K562 (cell line): ENCODE data around the gene GIMAP8. TPM values are rescaled to one million over a fixed set of nuclear protein-coding genes. Genes with fewer than 3 reads are reported as not detected.

Experiments used
- ATAC-seq: fragments of 200-7000 bp; cut with Tn5 transposase; 3 replicates; pipeline ENCODE4 v1.9.1; 2020; ENCODE audit warnings: moderate library complexity
- BruUV-seq: library from RNA; stranded (reverse); fragments of 400-500 nt; replicated peaks from 2 replicates; lab custom pipeline; 2021; lab: Mats Ljungman, UMichigan
- CTCF ChIA-PET: fragments of 300-600 bp; formaldehyde crosslinking; extraction: SDS; loops from one replicate; lab custom pipeline; 2021; ENCODE audit warnings: low intra/inter-chr PET ratio; lab: Yijun Ruan, JAX
- POLR2A ChIA-PET: fragments of 300-600, 350-650 bp; sonication (Branson Sonifier 250); formaldehyde crosslinking; extraction: SDS; loops from one replicate; lab custom pipeline; 2021; ENCODE audit warnings: antibody characterized with exemption, inconsistent platforms; lab: Yijun Ruan, JAX
- DNase-seq, 4 experiments: peaks; one replicate each; pipeline versions ENCODE4 v3.0.0 to v3.0.0-alpha.2; 2011 to 2018; ENCODE audit warnings: low spot score in 3 of 4, mixed read lengths in 3 of 4; ENCODE audit errors: extremely low read depth in 1 of 4
- FAIRE-seq: peaks from 2 replicates; lab custom pipeline; 2011; peaks lifted over from hg19 to GRCh38; lab: Jason Lieb, UNC
- H2AFZ ChIP-seq: 2 replicates; pipeline ENCODE4 v1.6.0; 2011; ENCODE audit warnings: low read depth, low read length, control low read depth, inconsistent platforms
- H3K27ac ChIP-seq: fragments of 200-600 bp; 3 replicates; pipeline ENCODE4 v1.8.0; 2011; ENCODE audit warnings: low read depth, mild to moderate bottlenecking, control low read depth, inconsistent platforms, low read length, moderate library complexity, mixed read lengths; ENCODE audit errors: extremely low read depth
- H3K27me3 ChIP-seq, 2 experiments: fragments of 300-600 bp in 1 of 2; 2 replicates in 1 of 2; 3 replicates in 1 of 2; pipeline versions ENCODE4 v1.6.0 to v1.8.0; 2011; ENCODE audit warnings: inconsistent platforms in 2 of 2, low read length in 2 of 2, mild to moderate bottlenecking in 1 of 2, mixed read lengths in 1 of 2, moderate library complexity in 1 of 2; ENCODE audit not compliant: control insufficient read depth in 2 of 2, insufficient read depth in 2 of 2
- H3K36me3 ChIP-seq: fragments of 300-600 bp; 3 replicates; pipeline ENCODE4 v1.8.0; 2011; ENCODE audit warnings: mild to moderate bottlenecking, low read length, inconsistent platforms; ENCODE audit not compliant: control insufficient read depth, insufficient read depth
- H3K4me1 ChIP-seq, 2 experiments: fragments of 200-600 bp in 1 of 2; replicated peaks in 1 of 2; 2 replicates in 1 of 2; 3 replicates in 1 of 2; pipeline versions ENCODE4 v1.5.1 to v1.8.0; 2011; ENCODE audit warnings: inconsistent platforms in 2 of 2, low read length in 2 of 2, mild to moderate bottlenecking in 1 of 2, mixed read lengths in 1 of 2, moderate library complexity in 1 of 2; ENCODE audit not compliant: control insufficient read depth in 2 of 2, insufficient read depth in 2 of 2
- H3K4me2 ChIP-seq: 2 replicates; pipeline ENCODE4 v1.6.1; 2011; ENCODE audit warnings: low read length, control low read depth, inconsistent platforms, mixed read lengths; ENCODE audit not compliant: insufficient read depth
- H3K4me3 ChIP-seq: fragments of 200-600 bp; sonication (generic), shearing (Covaris generic); 2 replicates; pipeline ENCODE4 v1.5.1; 2016; ENCODE audit warnings: control low read depth, inconsistent platforms
- H3K79me2 ChIP-seq: fragments of 200-600 bp; 3 replicates; pipeline ENCODE4 v1.8.0; 2011; ENCODE audit warnings: low read length, inconsistent platforms; ENCODE audit not compliant: control insufficient read depth, insufficient read depth
- H3K9ac ChIP-seq, 2 experiments: 2 replicates each; pipeline versions ENCODE4 v1.6.0 to v1.6.1; 2011; ENCODE audit warnings: low read depth in 2 of 2, low read length in 2 of 2, control low read depth in 1 of 2, inconsistent platforms in 1 of 2, mild to moderate bottlenecking in 1 of 2, mixed read lengths in 1 of 2; ENCODE audit not compliant: insufficient read depth in 1 of 2
- H3K9me1 ChIP-seq: one replicate; pipeline ENCODE4 v1.6.0; 2011; ENCODE audit warnings: inconsistent platforms, mild to moderate bottlenecking, low read length, moderate library complexity; ENCODE audit not compliant: control insufficient read depth, insufficient read depth
- H3K9me3 ChIP-seq: replicated peaks from 2 replicates; pipeline ENCODE4 v1.5.1; 2011; ENCODE audit warnings: low read depth, low read length, inconsistent platforms; ENCODE audit not compliant: control insufficient read depth, insufficient read depth
- H4K20me1 ChIP-seq: replicated peaks from 2 replicates; pipeline ENCODE4 v1.6.1; 2011; ENCODE audit warnings: low read length, inconsistent platforms, mixed read lengths; ENCODE audit not compliant: control insufficient read depth, insufficient read depth
- ZNF561 ChIP-seq: fragments of 450-650 bp; formaldehyde crosslinking; conservative IDR thresholded peaks from 2 replicates; pipeline ENCODE4 v1.4.0; 2020; ENCODE audit warnings: mild to moderate bottlenecking, moderate library complexity
- WGBS: fragments of 100-300 bp; shearing (Covaris generic); methylation state at CpG from one replicate; pipeline ENCODE4 v1.1.6; 2016; ENCODE audit warnings: low coverage, mixed read lengths; ENCODE audit not compliant: insufficient coverage; ENCODE audit errors: missing lambda C conversion rate; 5-methylcytosine and 5-hydroxymethylcytosine counted together
- in situ Hi-C: fragments of 300-500 bp; cut with MboI; formaldehyde crosslinking; loops from 4 replicates; pipeline ENCODE4 v1.15.0; 2018; ENCODE audit warnings: inconsistent platforms, mixed read lengths
- intact Hi-C: fragments of 100-400 bp; cut with micrococcal nuclease; formaldehyde crosslinking; loops from 2 replicates; pipeline ENCODE4 v1.14.2; 2022
- polyA plus RNA-seq, 8 experiments: library from polyadenylated mRNA; depleted of rRNA in 4 of 8; stranded (reverse) in 5 of 8; unstranded in 3 of 8; fragments of >200 nt; fragmentation: Nextera tagmentation in 2 of 8; fragmentation: Illumina TruSeq in 1 of 8; extraction: Ambion mirVana in 2 of 8; extraction: Trizol in 1 of 8; gene quantifications; 2 replicates each; pipeline versions ENCODE4 v1.2.1 to v1.2.3, GENCODE V29; 2011 to 2014; ENCODE audit warnings: inconsistent platforms in 1 of 8, missing spikeins in 1 of 8
- total RNA-seq, 7 experiments: library from RNA; depleted of rRNA in 6 of 7; stranded (reverse); fragments of >200 nt in 6 of 7; fragmentation: Illumina TruSeq in 2 of 7; extraction: Trizol in 2 of 7; gene quantifications; 2 replicates each; pipeline versions ENCODE4 v1.2.1 to v1.2.3, GENCODE V29; 2011 to 2021; ENCODE audit warnings: low replicate concordance in 1 of 7
- TF ChIP-seq, protein P1 (sequence below), 2 experiments: fragments of 450-650 bp; formaldehyde crosslinking in 1 of 2; IDR thresholded peaks; 2 replicates each; pipeline versions ENCODE4 v1.4.0 to v1.6.1; 2014 to 2020; ENCODE audit warnings: mild to moderate bottlenecking in 2 of 2, borderline replicate concordance in 1 of 2, low read depth in 1 of 2

GIMAP8 gene
- total and polyA plus RNA-seq, 9 of the 15 experiments (the other 6 are each of a cell fraction or from before 2014, with no cell fraction given), result not detected

DNA sequence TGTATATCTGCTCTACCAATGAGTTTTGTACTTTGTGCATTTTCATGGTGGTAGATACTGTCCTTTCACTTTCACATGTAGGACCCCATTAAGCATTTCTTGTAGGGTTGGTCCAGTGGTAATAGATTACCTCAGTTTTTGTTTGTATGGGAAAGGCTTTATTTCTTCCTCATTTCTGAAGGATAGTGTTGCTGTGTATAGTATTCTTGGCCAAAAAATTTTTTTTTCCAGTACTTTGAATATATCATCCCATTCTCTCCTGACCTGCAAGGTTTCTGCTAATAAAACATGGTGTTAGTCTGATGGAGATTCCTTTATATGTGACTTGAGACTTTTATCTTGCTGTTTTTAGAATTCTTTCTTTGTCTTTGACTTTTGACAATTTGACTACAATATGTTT lies 12.0 kb downstream of the GIMAP8 start (continued):
- TF ChIP-seq, protein P1, sequence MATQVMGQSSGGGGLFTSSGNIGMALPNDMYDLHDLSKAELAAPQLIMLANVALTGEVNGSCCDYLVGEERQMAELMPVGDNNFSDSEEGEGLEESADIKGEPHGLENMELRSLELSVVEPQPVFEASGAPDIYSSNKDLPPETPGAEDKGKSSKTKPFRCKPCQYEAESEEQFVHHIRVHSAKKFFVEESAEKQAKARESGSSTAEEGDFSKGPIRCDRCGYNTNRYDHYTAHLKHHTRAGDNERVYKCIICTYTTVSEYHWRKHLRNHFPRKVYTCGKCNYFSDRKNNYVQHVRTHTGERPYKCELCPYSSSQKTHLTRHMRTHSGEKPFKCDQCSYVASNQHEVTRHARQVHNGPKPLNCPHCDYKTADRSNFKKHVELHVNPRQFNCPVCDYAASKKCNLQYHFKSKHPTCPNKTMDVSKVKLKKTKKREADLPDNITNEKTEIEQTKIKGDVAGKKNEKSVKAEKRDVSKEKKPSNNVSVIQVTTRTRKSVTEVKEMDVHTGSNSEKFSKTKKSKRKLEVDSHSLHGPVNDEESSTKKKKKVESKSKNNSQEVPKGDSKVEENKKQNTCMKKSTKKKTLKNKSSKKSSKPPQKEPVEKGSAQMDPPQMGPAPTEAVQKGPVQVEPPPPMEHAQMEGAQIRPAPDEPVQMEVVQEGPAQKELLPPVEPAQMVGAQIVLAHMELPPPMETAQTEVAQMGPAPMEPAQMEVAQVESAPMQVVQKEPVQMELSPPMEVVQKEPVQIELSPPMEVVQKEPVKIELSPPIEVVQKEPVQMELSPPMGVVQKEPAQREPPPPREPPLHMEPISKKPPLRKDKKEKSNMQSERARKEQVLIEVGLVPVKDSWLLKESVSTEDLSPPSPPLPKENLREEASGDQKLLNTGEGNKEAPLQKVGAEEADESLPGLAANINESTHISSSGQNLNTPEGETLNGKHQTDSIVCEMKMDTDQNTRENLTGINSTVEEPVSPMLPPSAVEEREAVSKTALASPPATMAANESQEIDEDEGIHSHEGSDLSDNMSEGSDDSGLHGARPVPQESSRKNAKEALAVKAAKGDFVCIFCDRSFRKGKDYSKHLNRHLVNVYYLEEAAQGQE (IDR thresholded peaks at IDR 0.05; ENCODE audit: borderline replicate concordance), result no peak
- TF ChIP-seq, protein P1 (CRISPR knock-in tag; IDR thresholded peaks at IDR 0.05; ENCODE audit: low read depth), result no peak
- TF ChIP-seq, all 486 proteins: peak for 0

DNA sequence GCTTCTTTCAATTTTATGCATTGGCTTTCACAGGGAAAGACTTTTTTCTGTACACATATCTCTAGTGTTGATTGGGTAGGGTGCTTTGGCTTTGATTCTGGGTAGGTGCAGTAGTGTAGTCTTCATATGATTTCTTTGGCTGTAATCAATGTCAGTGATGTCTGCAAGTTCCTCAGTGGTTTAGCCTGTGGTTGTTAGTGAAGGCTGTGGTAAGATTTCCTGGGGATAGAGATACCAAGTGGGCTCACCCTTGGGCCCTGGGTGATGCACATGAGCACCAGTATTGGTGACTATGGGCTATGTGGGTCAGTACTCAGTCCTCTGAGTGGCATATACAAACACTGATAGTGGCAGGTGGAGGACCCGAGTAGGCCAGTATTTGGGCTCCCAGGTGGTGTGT lies 13.0 kb downstream of the GIMAP8 start:
- no peak for FAIRE-seq
- no peak for ATAC-seq
- in situ Hi-C loops, result no loop called here
- Histone ChIP-seq H3K4me1 (no peaks in the 10 kb centered on the region), H4K20me1 (no peaks in the 10 kb centered on the region), H3K9ac (no peak overlapping the region), H2AFZ (no peak overlapping the region), H3K79me2 (no peaks in the 10 kb centered on the region), H3K36me3 (no peaks in the 10 kb centered on the region), H3K9me3 (no peaks in the 10 kb centered on the region), H3K27me3 (peaks cover 17 to 20% of the 10 kb centered on the region in 2 experiments; a peak in 4 of 5 replicates), H3K4me3 (no peak overlapping the region), H3K4me2 (no peak overlapping the region), H3K27ac (no peak overlapping the region), H3K9me1 (no peaks in the 10 kb centered on the region)
- no peak for TF ChIP-seq ZNF561 (CRISPR knock-in tag)
- BruUV-seq, result no TSS peak
- DNase-seq, result no peak
- intact Hi-C loops, result no loop called here
- 0% methylated on average over 1 of the region's 1 CpG for WGBS
- POLR2A ChIA-PET, result no interaction called here
- CTCF ChIA-PET, result no interaction called here
